ENCODE data around the gene PIGS. TPM values are rescaled to one million over a fixed set of nuclear protein-coding genes. Genes with fewer than 3 reads are reported as not detected.
A peak's percentile ranks its signal among the peaks of the same experiment; 100 is the strongest.

The PIGS gene
- total and polyA plus RNA-seq, 2 of the 4 experiments (the other 2 are of a cell fraction) = 28.7 to 78.9 TPM

DNA sequence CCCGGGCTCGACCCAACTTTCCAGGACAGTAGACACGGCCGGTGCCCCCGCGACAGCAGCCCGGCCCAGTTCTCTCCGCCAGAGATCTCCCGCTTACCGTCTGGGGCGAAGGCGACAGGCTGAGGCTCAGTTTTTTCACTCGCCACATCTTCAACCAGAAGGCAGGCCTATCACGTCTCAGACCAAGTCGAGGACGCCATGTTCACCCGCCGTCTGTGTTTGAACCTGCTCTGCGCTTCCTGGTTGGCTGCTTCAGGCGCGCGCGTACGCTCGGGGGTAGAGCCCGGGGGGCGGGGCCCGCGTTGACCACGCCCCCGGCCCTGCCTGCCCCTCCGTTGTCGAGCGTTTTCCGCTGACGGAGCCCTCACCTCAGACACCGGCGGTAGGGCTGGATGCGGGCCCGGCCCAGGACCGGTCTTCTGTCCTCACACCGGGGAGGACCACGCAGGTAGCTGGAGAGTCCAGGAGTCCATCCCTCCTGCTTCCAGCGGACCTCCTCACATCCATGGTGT lies 27.5 kb upstream of the PIGS start, which contains the start of gene SPAG5 (continued):
- TF ChIP-seq USF2 (IDR thresholded peaks at IDR 0.05; ENCODE audit: low read depth, low read length) (peak; percentile 27; the same call in 1 of the 2 replicates), ELK1 (IDR thresholded peaks at IDR 0.05; ENCODE audit: borderline replicate concordance, low read depth, low read length) (no peak), RFX5 (IDR thresholded peaks at IDR 0.05; ENCODE audit: low read depth, low read length) (no peak; the same call in 1 of the 2 replicates), BHLHE40 (IDR thresholded peaks at IDR 0.05; ENCODE audit: low read depth, low read length) (no peak), CHD1 (IDR thresholded peaks at IDR 0.05; ENCODE audit: low read depth, low read length) (no peak), RAD21 (IDR thresholded peaks at IDR 0.05; ENCODE audit: low read length) (no peak), SMC3 (IDR thresholded peaks at IDR 0.05; ENCODE audit: low read depth, low read length) (no peak)

Measured in IMR-90 (cell line).